ENCODE results near the gene KXD1.
"Not testable (repeated sequence)": the region's sequence is repeated elsewhere in the genome, so short reads cannot be mapped to it uniquely, and the experiment has no call there.

The KXD1 gene

GRCh38 chr19:18587962-18588610 is 30.4 kb downstream of the KXD1 start:
- H3K27me3 ChIP-seq (ENCODE audit: low read depth, low read length) = no peaks in the 10 kb centered on the region
- peaks cover 9 to 16% of the 10 kb centered on the region in 2 donors for H3K4me1 ChIP-seq (ENCODE audit: control insufficient read depth in 1 of 2, insufficient read depth in 2 of 2, low read length in 2 of 2)
- no peak overlapping the region for H3K27ac ChIP-seq (ENCODE audit: low read length)
- peaks cover 5 to 8% of the 10 kb centered on the region in 2 donors for H3K36me3 ChIP-seq (ENCODE audit: control insufficient read depth in 1 of 2, insufficient read depth in 2 of 2, low read length in 2 of 2)
- H3K9me3 ChIP-seq (ENCODE audit: control insufficient read depth in 1 of 2, low read length in 2 of 2) = no peaks in the 10 kb centered on the region
- peak overlapping the region; percentile 53 to 97 for H3K4me3 ChIP-seq (ENCODE audit: low read depth in 1 of 2, low read length in 2 of 2)

- Histone ChIP-seq H3K4me3 (ENCODE audit: low read depth in 1 of 2, low read length in 2 of 2) (peak within 1 kb of the TSS; percentile 53 to 97), H3K36me3 (ENCODE audit: control insufficient read depth in 1 of 2, insufficient read depth in 2 of 2, low read length in 2 of 2) (peaks cover 5 to 8% of the 10 kb centered on the region in 2 donors), H3K4me1 (ENCODE audit: control insufficient read depth in 1 of 2, insufficient read depth in 2 of 2, low read length in 2 of 2) (peaks cover 9 to 16% of the 10 kb centered on the region in 2 donors), H3K27ac (ENCODE audit: low read length) (no peak within 1 kb of the TSS), H3K27me3 (ENCODE audit: low read depth, low read length) (no peaks in the 10 kb centered on the region), H3K9me3 (ENCODE audit: control insufficient read depth in 1 of 2, low read length in 2 of 2) (no peaks in the 10 kb centered on the region)
Measured at GRCh38 chr19:18588611-18589379, 31.1 kb downstream of the KXD1 start, which contains the start of gene REX1BD. TSS of gene REX1BD (plus strand) at chr19:18588798. CDS start at chr19:18588802, 4 bp downstream.

GRCh38 chr19:18589380-18590272 is 32.0 kb downstream of the KXD1 start:
- no peak overlapping the region for H3K27ac ChIP-seq (ENCODE audit: low read length)
- peaks cover 5 to 8% of the 10 kb centered on the region in 2 donors for H3K36me3 ChIP-seq (ENCODE audit: control insufficient read depth in 1 of 2, insufficient read depth in 2 of 2, low read length in 2 of 2)
- H3K4me1 ChIP-seq (ENCODE audit: control insufficient read depth in 1 of 2, insufficient read depth in 2 of 2, low read length in 2 of 2) = peaks cover 9 to 23% of the 10 kb centered on the region in 2 donors
- no peaks in the 10 kb centered on the region for H3K27me3 ChIP-seq (ENCODE audit: low read depth, low read length)
- no peaks in the 10 kb centered on the region for H3K9me3 ChIP-seq (ENCODE audit: control insufficient read depth in 1 of 2, low read length in 2 of 2)
- peak overlapping the region; percentile 53 to 97 for H3K4me3 ChIP-seq (ENCODE audit: low read depth in 1 of 2, low read length in 2 of 2)

GRCh38 chr19:18590273-18591272 is 32.9 kb downstream of the KXD1 start:
- no peak overlapping the region for H3K27ac ChIP-seq (ENCODE audit: low read length)
- H3K27me3 ChIP-seq (ENCODE audit: low read depth, low read length) = no peaks in the 10 kb centered on the region
- H3K4me3 ChIP-seq (ENCODE audit: low read depth in 1 of 2, low read length in 2 of 2) = no peak overlapping the region
- H3K36me3 ChIP-seq (ENCODE audit: control insufficient read depth in 1 of 2, insufficient read depth in 2 of 2, low read length in 2 of 2) = peaks cover 5 to 8% of the 10 kb centered on the region in 2 donors
- no peaks in the 10 kb centered on the region for H3K9me3 ChIP-seq (ENCODE audit: control insufficient read depth in 1 of 2, low read length in 2 of 2)
- H3K4me1 ChIP-seq (ENCODE audit: control insufficient read depth in 1 of 2, insufficient read depth in 2 of 2, low read length in 2 of 2) = peaks cover 9 to 31% of the 10 kb centered on the region in 2 donors

- Histone ChIP-seq H3K4me3 (ENCODE audit: low read depth in 1 of 2, low read length in 2 of 2) (no peak overlapping the region), H3K27ac (ENCODE audit: low read length) (no peak overlapping the region), H3K4me1 (ENCODE audit: control insufficient read depth in 1 of 2, insufficient read depth in 2 of 2, low read length in 2 of 2) (peaks cover 9 to 31% of the 10 kb centered on the region in 2 donors), H3K9me3 (ENCODE audit: control insufficient read depth in 1 of 2, low read length in 2 of 2) (no peaks in the 10 kb centered on the region), H3K36me3 (ENCODE audit: control insufficient read depth in 1 of 2, insufficient read depth in 2 of 2, low read length in 2 of 2) (peaks cover 5 to 8% of the 10 kb centered on the region in 2 donors), H3K27me3 (ENCODE audit: low read depth, low read length) (no peaks in the 10 kb centered on the region)
Measured at GRCh38 chr19:18591735-18592385, 34.2 kb downstream of the KXD1 start.

GRCh38 chr19:18592732-18593131 is 35.1 kb downstream of the KXD1 start:
- H3K9me3 ChIP-seq (ENCODE audit: control insufficient read depth in 1 of 2, low read length in 2 of 2); H3K36me3 ChIP-seq (ENCODE audit: control insufficient read depth in 1 of 2, insufficient read depth in 2 of 2, low read length in 2 of 2); H3K27me3 ChIP-seq (ENCODE audit: low read depth, low read length); H3K4me3 ChIP-seq (ENCODE audit: low read depth in 1 of 2, low read length in 2 of 2); H3K27ac ChIP-seq (ENCODE audit: low read length): not testable (repeated sequence)
- peaks cover 9 to 31% of the 10 kb centered on the region in 2 donors for H3K4me1 ChIP-seq (ENCODE audit: control insufficient read depth in 1 of 2, insufficient read depth in 2 of 2, low read length in 2 of 2)

GRCh38 chr19:18593367-18594095 is 35.9 kb downstream of the KXD1 start:
- H3K9me3 ChIP-seq (ENCODE audit: control insufficient read depth in 1 of 2, low read length in 2 of 2) = no peaks in the 10 kb centered on the region
- H3K27ac ChIP-seq (ENCODE audit: low read length) = no peak overlapping the region
- peak overlapping the region in 1 of 2 donors; percentile 58 for H3K4me3 ChIP-seq (ENCODE audit: low read depth in 1 of 2, low read length in 2 of 2)
- H3K36me3 ChIP-seq (ENCODE audit: control insufficient read depth in 1 of 2, insufficient read depth in 2 of 2, low read length in 2 of 2) = peaks cover 5 to 8% of the 10 kb centered on the region in 2 donors
- H3K27me3 ChIP-seq (ENCODE audit: low read depth, low read length) = peaks cover 1% of the 10 kb centered on the region
- peaks cover 3 to 31% of the 10 kb centered on the region in 2 donors for H3K4me1 ChIP-seq (ENCODE audit: control insufficient read depth in 1 of 2, insufficient read depth in 2 of 2, low read length in 2 of 2)

GRCh38 chr19:18594096-18594823 is 36.6 kb downstream of the KXD1 start:
- Histone ChIP-seq H3K4me1 (ENCODE audit: control insufficient read depth in 1 of 2, insufficient read depth in 2 of 2, low read length in 2 of 2) (peaks cover 3 to 28% of the 10 kb centered on the region in 2 donors), H3K4me3 (ENCODE audit: low read depth in 1 of 2, low read length in 2 of 2) (peak overlapping the region; percentile 26 to 58), H3K27ac (ENCODE audit: low read length) (no peak overlapping the region), H3K27me3 (ENCODE audit: low read depth, low read length) (peaks cover 7% of the 10 kb centered on the region), H3K9me3 (ENCODE audit: control insufficient read depth in 1 of 2, low read length in 2 of 2) (no peaks in the 10 kb centered on the region), H3K36me3 (ENCODE audit: control insufficient read depth in 1 of 2, insufficient read depth in 2 of 2, low read length in 2 of 2) (peaks cover 5 to 8% of the 10 kb centered on the region in 2 donors)

- H3K27me3 ChIP-seq (ENCODE audit: low read depth, low read length) = peaks cover 9% of the 10 kb centered on the region
- H3K36me3 ChIP-seq (ENCODE audit: control insufficient read depth in 1 of 2, insufficient read depth in 2 of 2, low read length in 2 of 2) = peaks cover 5 to 8% of the 10 kb centered on the region in 2 donors
- peaks cover 0 to 22% of the 10 kb centered on the region in 2 donors for H3K4me1 ChIP-seq (ENCODE audit: control insufficient read depth in 1 of 2, insufficient read depth in 2 of 2, low read length in 2 of 2)
- H3K27ac ChIP-seq (ENCODE audit: low read length) = no peak overlapping the region
- no peaks in the 10 kb centered on the region for H3K9me3 ChIP-seq (ENCODE audit: control insufficient read depth in 1 of 2, low read length in 2 of 2)
- peak overlapping the region; percentile 26 to 58 for H3K4me3 ChIP-seq (ENCODE audit: low read depth in 1 of 2, low read length in 2 of 2)
Measured at GRCh38 chr19:18594824-18595373, 37.2 kb downstream of the KXD1 start.
